Measurements from ENCODE around the gene KDM5A.

DNA sequence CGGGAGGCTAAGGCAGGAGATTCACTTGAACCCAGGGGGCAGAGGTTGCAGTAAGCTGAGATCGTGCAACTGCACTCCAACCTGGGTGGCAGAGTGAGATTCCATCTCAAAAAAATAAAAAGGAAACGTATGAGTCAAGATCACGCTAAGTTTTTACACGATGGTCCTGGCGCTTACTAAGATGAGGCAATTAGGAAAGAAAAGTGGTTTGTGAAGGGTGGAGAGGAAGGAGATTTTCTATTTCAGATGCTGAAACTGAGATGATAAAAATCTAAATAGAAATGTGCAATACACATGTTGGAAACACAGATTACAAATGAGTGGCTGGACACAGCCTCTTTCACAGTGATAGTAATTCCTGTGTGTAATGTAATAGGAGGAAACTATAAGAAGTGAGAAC lies 63.2 kb downstream of the KDM5A start:
- TF ChIP-seq, protein P1, sequence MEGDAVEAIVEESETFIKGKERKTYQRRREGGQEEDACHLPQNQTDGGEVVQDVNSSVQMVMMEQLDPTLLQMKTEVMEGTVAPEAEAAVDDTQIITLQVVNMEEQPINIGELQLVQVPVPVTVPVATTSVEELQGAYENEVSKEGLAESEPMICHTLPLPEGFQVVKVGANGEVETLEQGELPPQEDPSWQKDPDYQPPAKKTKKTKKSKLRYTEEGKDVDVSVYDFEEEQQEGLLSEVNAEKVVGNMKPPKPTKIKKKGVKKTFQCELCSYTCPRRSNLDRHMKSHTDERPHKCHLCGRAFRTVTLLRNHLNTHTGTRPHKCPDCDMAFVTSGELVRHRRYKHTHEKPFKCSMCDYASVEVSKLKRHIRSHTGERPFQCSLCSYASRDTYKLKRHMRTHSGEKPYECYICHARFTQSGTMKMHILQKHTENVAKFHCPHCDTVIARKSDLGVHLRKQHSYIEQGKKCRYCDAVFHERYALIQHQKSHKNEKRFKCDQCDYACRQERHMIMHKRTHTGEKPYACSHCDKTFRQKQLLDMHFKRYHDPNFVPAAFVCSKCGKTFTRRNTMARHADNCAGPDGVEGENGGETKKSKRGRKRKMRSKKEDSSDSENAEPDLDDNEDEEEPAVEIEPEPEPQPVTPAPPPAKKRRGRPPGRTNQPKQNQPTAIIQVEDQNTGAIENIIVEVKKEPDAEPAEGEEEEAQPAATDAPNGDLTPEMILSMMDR (conservative IDR thresholded peaks at IDR 0.05 in 1 of 2, IDR thresholded peaks at IDR 0.05 in 1 of 2; ENCODE audit: low read depth in 1 of 2, low read length in 2 of 2), result no peak
- no peak for TF ChIP-seq EZH2 (IDR thresholded peaks at IDR 0.05; ENCODE audit: low read length, missing control alignments)

Data from fibroblast of lung (primary cell).